Endothelial cell of umbilical vein (primary cell): ENCODE measurements around the gene GBP4. TPM values are rescaled to one million over a fixed set of nuclear protein-coding genes. Genes with fewer than 3 reads are reported as not detected.

Experiments used
- BruUV-seq: library from RNA; stranded (reverse); fragments of 400-500 nt; replicated peaks from 2 replicates; lab custom pipeline; 2021; lab: Mats Ljungman, UMichigan
- CTCF ChIA-PET: fragments of 300-600, 350-600 bp; sonication (Branson Sonifier 250); formaldehyde crosslinking; loops from one replicate; lab custom pipeline; 2021; ENCODE audit warnings: antibody characterized with exemption, inconsistent platforms; lab: Charles Lee
- POLR2A ChIA-PET: fragments of 300-600, 350-600 bp; sonication (Branson Sonifier 250); formaldehyde crosslinking; loops from one replicate; lab custom pipeline; 2021; ENCODE audit warnings: antibody characterized with exemption, inconsistent platforms; lab: Charles Lee
- DNase-seq: peaks from one replicate; pipeline ENCODE4 v3.0.0-alpha.2; 2011; ENCODE audit warnings: low read depth, low spot score
- FAIRE-seq: peaks from 2 replicates; lab custom pipeline; 2011; peaks lifted over from hg19 to GRCh38; lab: Jason Lieb, UNC
- H2AFZ ChIP-seq: 2 replicates; pipeline ENCODE4 v1.6.0; 2012; ENCODE audit warnings: low read depth, low read length, control low read depth, inconsistent platforms
- H3K27ac ChIP-seq: 2 replicates; pipeline ENCODE4 v1.5.1; 2011; ENCODE audit warnings: low read depth, mild to moderate bottlenecking, control low read depth, low read length, moderate library complexity; ENCODE audit not compliant: insufficient read depth
- H3K27me3 ChIP-seq, 2 experiments: 2 replicates each; pipeline versions ENCODE4 v1.6.0 to v1.6.1; 2011; ENCODE audit warnings: low read length in 2 of 2, mixed read lengths in 1 of 2; ENCODE audit not compliant: control insufficient read depth in 2 of 2, insufficient read depth in 2 of 2
- H3K36me3 ChIP-seq, 2 experiments: 2 replicates in 1 of 2; 3 replicates in 1 of 2; pipeline ENCODE4 v1.5.1; 2011; ENCODE audit warnings: low read length in 2 of 2, mild to moderate bottlenecking in 1 of 2, moderate library complexity in 1 of 2; ENCODE audit not compliant: control insufficient read depth in 2 of 2, insufficient read depth in 2 of 2; ENCODE audit errors: extremely low read depth in 1 of 2
- H3K4me1 ChIP-seq: 3 replicates; pipeline ENCODE4 v1.5.1; 2011; ENCODE audit warnings: mild to moderate bottlenecking, low read length; ENCODE audit not compliant: control insufficient read depth, insufficient read depth; ENCODE audit errors: extremely low read depth
- H3K4me2 ChIP-seq: 2 replicates; pipeline ENCODE4 v1.6.1; 2011; ENCODE audit warnings: low read length, control low read depth, mixed read lengths; ENCODE audit not compliant: insufficient read depth
- H3K4me3 ChIP-seq, 3 experiments: fragments of 200-600 bp in 1 of 3; sonication (generic), shearing (Covaris generic) in 1 of 3; replicated peaks in 1 of 3; 2 replicates each; pipeline ENCODE4 v1.5.1; 2011 to 2016; ENCODE audit warnings: control low read depth in 3 of 3, low read length in 3 of 3, mild to moderate bottlenecking in 2 of 3, inconsistent platforms in 1 of 3, low read depth in 1 of 3, moderate library complexity in 1 of 3; ENCODE audit not compliant: insufficient read depth in 1 of 3
- H3K79me2 ChIP-seq: 2 replicates; pipeline ENCODE4 v1.6.0; 2012; ENCODE audit warnings: low read length, inconsistent platforms; ENCODE audit not compliant: control insufficient read depth, insufficient read depth
- H3K9ac ChIP-seq: replicated peaks from 2 replicates; pipeline ENCODE3; 2011; ENCODE audit warnings: low read length, control low read depth; ENCODE audit not compliant: insufficient read depth; ENCODE audit errors: extremely low read depth
- H3K9me1 ChIP-seq: replicated peaks from 3 replicates; pipeline ENCODE4 v1.6.0; 2011; ENCODE audit warnings: mild to moderate bottlenecking, low read length; ENCODE audit not compliant: control insufficient read depth, insufficient read depth; ENCODE audit errors: extremely low read depth
- H3K9me3 ChIP-seq: replicated peaks from 2 replicates; pipeline ENCODE4 v1.5.1; 2012; ENCODE audit warnings: low read length, inconsistent platforms; ENCODE audit not compliant: control insufficient read depth, insufficient read depth
- H4K20me1 ChIP-seq: replicated peaks from 2 replicates; pipeline ENCODE3; 2011; ENCODE audit warnings: mild to moderate bottlenecking, low read length; ENCODE audit not compliant: control insufficient read depth, insufficient read depth; ENCODE audit errors: extremely low read depth
- EZH2 ChIP-seq: IDR thresholded peaks from 2 replicates; pipeline ENCODE4 v1.6.1; 2012; ENCODE audit warnings: borderline replicate concordance, low read depth, mild to moderate bottlenecking, moderate library complexity, low read length, inconsistent platforms; ENCODE audit not compliant: severe bottlenecking
- FOS ChIP-seq: IDR thresholded peaks from 2 replicates; pipeline ENCODE4 v1.6.1; 2011; ENCODE audit warnings: mild to moderate bottlenecking, low read length, moderate library complexity, borderline replicate concordance; ENCODE audit not compliant: insufficient read depth
- GATA2 ChIP-seq: IDR thresholded peaks from 2 replicates; pipeline ENCODE4 v1.7.0; 2011; ENCODE audit warnings: low read depth, mild to moderate bottlenecking, moderate library complexity, mixed read lengths, low read length; ENCODE audit not compliant: insufficient read length, insufficient read depth
- JUN ChIP-seq: IDR thresholded peaks from 2 replicates; pipeline ENCODE4 v1.6.1; 2011; ENCODE audit warnings: borderline replicate concordance, low read depth; ENCODE audit not compliant: insufficient read length, insufficient read depth
- MAX ChIP-seq: IDR thresholded peaks from 2 replicates; pipeline ENCODE4 v1.6.1; 2011; ENCODE audit not compliant: insufficient read depth, insufficient read length
- MYC ChIP-seq: IDR thresholded peaks from one replicate; pipeline ENCODE4 v1.6.1; 2011; ENCODE audit warnings: mild to moderate bottlenecking, low read depth, low read length
- POLR2A ChIP-seq: IDR thresholded peaks from 2 replicates; pipeline ENCODE4 v1.6.1; 2012; ENCODE audit warnings: low read depth, mild to moderate bottlenecking, control low read depth, low read length
- POLR2AphosphoS5 ChIP-seq: IDR thresholded peaks from 2 replicates; pipeline ENCODE4 v1.6.1; 2012; ENCODE audit warnings: low read depth, mild to moderate bottlenecking, control low read depth, low read length, moderate library complexity; ENCODE audit not compliant: insufficient read depth
- dilution Hi-C: fragments of 300-500 bp; cut with MboI; formaldehyde crosslinking; loops from one replicate; pipeline ENCODE4 v1.15.0; 2019; ENCODE audit warnings: low sequenced_read_pairs; ENCODE audit not compliant: extremely low pct_ligation_motif_present
- intact Hi-C: fragments of 100-400 bp; cut with micrococcal nuclease; formaldehyde crosslinking; loops from one replicate; pipeline ENCODE4 v1.10.0; 2022
- polyA plus RNA-seq, 4 experiments: library from polyadenylated mRNA; depleted of rRNA in 3 of 4; stranded (reverse) in 3 of 4; unstranded in 1 of 4; fragments of >200 nt; gene quantifications; 2 replicates each; pipeline versions ENCODE4 v1.2.1 to v1.2.3, GENCODE V29; 2011 to 2012; ENCODE audit warnings: missing spikeins in 1 of 4
- total RNA-seq: library from RNA; stranded (reverse); gene quantifications from 2 replicates; pipeline ENCODE4 v1.2.3, GENCODE V29; 2021
- TF ChIP-seq, protein P1 (sequence below), 2 donors: IDR thresholded peaks; 1 replicate in 1 of 2; 2 replicates in 1 of 2; pipeline ENCODE4 v1.5.1; 2011; ENCODE audit warnings: low read length in 2 of 2, mild to moderate bottlenecking in 2 of 2, moderate library complexity in 2 of 2, control low read depth in 1 of 2, inconsistent platforms in 1 of 2, low read depth in 1 of 2; ENCODE audit not compliant: insufficient read depth in 1 of 2; ENCODE audit errors: extremely low read depth in 1 of 2

GBP4 gene
- total and polyA plus RNA-seq, 2 donors (not counting 3 experiments of a cell fraction or from before 2014, with no cell fraction given), result 1.7 to 7.6 TPM

DNA sequence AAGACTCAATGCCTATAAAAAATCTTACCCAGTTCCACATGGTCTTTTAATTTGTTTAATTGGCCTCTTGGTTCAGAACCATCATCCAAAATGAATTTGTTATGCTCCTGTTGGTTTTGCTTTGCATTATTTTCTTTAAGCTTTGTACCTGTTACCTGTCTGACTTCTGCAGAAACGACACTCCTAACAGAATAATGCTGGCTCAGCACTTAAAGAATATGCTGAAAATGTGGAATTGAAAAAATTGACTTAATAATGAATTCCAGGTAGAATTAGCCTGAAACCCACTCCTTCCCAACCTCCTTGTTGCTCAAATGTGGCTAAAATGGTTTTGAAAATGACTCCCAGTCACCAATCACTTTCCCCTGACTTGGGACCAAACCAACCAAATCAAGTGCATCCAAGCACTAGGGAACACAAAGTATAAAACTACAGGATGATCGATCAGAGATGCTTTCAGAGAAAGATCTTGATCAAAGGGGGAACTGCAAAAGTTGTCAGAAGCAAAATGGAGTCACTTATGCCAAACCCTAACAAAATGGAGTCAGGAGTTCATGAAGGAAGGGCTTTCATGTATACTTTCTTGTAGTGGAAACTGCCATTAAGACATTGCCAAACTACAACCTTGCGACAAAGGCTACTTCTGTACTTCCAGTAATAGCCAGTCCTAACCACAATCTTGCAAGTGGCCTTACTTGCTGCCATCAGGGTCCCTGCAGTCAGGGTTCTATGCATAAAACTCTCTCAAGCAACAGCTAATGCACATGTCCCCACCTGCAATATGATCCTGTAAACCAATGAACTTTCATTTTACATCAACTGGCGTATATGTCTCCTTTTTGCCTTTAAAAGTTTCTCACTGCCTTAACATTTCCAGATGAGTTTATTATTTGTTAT lies 28.3 kb downstream of the GBP4 start:
- Histone ChIP-seq H3K4me1 (no peaks in the 10 kb centered on the region), H4K20me1 (no peaks in the 10 kb centered on the region), H3K36me3 (no peaks in the 10 kb centered on the region), H3K9ac (no peak overlapping the region), H3K9me1 (no peaks in the 10 kb centered on the region), H3K9me3 (no peaks in the 10 kb centered on the region), H2AFZ (no peak overlapping the region), H3K4me2 (no peak overlapping the region), H3K27ac (no peak overlapping the region), H3K4me3 (no peak overlapping the region), H3K79me2 (no peaks in the 10 kb centered on the region), H3K27me3 (no peaks in the 10 kb centered on the region)
- FAIRE-seq (no peak), DNase-seq (no peak)
- ChIA-PET CTCF (no interaction called here), POLR2A (no interaction called here)
- TF ChIP-seq JUN (no peak), GATA2 (no peak), MAX (no peak), FOS (no peak), EZH2 (no peak), MYC (no peak), POLR2AphosphoS5 (no peak), POLR2A (no peak)
- TF ChIP-seq, protein P1, sequence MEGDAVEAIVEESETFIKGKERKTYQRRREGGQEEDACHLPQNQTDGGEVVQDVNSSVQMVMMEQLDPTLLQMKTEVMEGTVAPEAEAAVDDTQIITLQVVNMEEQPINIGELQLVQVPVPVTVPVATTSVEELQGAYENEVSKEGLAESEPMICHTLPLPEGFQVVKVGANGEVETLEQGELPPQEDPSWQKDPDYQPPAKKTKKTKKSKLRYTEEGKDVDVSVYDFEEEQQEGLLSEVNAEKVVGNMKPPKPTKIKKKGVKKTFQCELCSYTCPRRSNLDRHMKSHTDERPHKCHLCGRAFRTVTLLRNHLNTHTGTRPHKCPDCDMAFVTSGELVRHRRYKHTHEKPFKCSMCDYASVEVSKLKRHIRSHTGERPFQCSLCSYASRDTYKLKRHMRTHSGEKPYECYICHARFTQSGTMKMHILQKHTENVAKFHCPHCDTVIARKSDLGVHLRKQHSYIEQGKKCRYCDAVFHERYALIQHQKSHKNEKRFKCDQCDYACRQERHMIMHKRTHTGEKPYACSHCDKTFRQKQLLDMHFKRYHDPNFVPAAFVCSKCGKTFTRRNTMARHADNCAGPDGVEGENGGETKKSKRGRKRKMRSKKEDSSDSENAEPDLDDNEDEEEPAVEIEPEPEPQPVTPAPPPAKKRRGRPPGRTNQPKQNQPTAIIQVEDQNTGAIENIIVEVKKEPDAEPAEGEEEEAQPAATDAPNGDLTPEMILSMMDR (IDR thresholded peaks at IDR 0.05; ENCODE audit: extremely low read depth in 1 of 2, insufficient read depth in 1 of 2, low read depth in 1 of 2, low read length in 2 of 2), result no peak
- intact Hi-C loops, result no loop called here
- BruUV-seq, result no TSS peak
- dilution Hi-C loops, result no loop called here
